ENCODE data around the gene DZIP1L. TPM values are rescaled to one million over a fixed set of nuclear protein-coding genes. Genes with fewer than 3 reads are reported as not detected.
A peak's percentile ranks its signal among the peaks of the same experiment; 100 is the strongest.

Gene DZIP1L
- total RNA-seq, 4 donors from 2014 or later: 2.8 to 40.4 (median 5.5) TPM

- no peak for TF ChIP-seq POLR2A (IDR thresholded peaks at IDR 0.05)
- Histone ChIP-seq H3K9me3 (no peaks in the 10 kb centered on the region), H3K27me3 (no peaks in the 10 kb centered on the region), H3K4me3 (no peak overlapping the region), H3K4me1 (no peaks in the 10 kb centered on the region), H3K27ac (no peak overlapping the region), H3K36me3 (no peaks in the 10 kb centered on the region)
- no peak for DNase-seq
These were observed 58.0 kb downstream of the DZIP1L start for GRCh38 chr3:138057384-138057783.

- DNase-seq: no peak
- Histone ChIP-seq H3K9me3 (no peaks in the 10 kb centered on the region), H3K4me3 (no peak overlapping the region), H3K4me1 (no peaks in the 10 kb centered on the region), H3K27ac (no peak overlapping the region), H3K36me3 (no peaks in the 10 kb centered on the region), H3K27me3 (no peaks in the 10 kb centered on the region)
- no peak for TF ChIP-seq CTCF (IDR thresholded peaks at IDR 0.05)
- TF ChIP-seq POLR2A (IDR thresholded peaks at IDR 0.05): no peak
These were observed 61.4 kb downstream of the DZIP1L start for GRCh38 chr3:138054057-138054456.

GRCh38 chr3:138051947-138052802 lies 63.2 kb downstream of the DZIP1L start:
- H3K4me3 ChIP-seq: no peak overlapping the region
- TF ChIP-seq CTCF (IDR thresholded peaks at IDR 0.05) (peak in 4 of 6 experiments; percentile 28 to 36 (median 34)), POLR2A (IDR thresholded peaks at IDR 0.05) (no peak)
- peak in 1 of 3 donors; percentile 53 for DNase-seq

DNA sequence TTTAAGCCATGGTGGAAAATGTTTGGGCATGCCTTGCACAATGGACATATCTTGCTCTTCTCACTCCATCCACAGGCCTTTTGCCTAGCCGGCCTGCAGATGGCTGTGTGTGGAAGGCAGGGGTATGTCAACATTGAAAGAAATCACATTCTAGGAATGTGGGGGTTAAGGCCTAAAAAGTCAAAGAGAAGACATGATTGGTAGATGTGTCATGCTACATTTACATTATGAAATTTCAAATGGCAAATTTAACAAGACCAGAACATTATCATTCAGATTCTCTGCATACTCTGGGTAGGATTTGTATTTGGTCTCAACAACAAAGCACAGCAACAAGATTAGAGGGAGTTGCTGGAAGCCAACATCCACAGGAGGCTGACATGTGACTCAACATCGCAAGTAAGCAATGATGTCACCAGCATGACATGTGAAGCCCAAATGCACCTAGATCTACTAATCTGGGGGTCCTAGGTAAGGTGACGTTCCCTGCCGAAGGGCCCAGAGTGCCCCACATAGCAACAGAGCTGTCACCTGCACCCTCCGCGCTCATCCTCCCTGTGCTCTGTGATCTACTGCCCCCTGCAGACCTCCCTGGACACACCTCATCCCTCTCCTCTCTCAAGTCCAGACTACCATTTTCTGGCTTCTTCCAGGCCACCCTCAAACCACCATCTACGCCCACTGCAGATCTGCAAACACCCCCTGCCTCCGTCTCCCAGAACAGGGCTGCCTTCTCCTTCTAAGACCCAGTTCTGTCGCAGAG lies 66.1 kb downstream of the DZIP1L start:
- H3K9me3 ChIP-seq: no peaks in the 10 kb centered on the region
- no peak overlapping the region for H3K27ac ChIP-seq
- no peak for DNase-seq
- no peak overlapping the region for H3K4me3 ChIP-seq
- no peaks in the 10 kb centered on the region for H3K36me3 ChIP-seq
- H3K27me3 ChIP-seq: no peaks in the 10 kb centered on the region
- H3K4me1 ChIP-seq: no peaks in the 10 kb centered on the region
- TF ChIP-seq CTCF (IDR thresholded peaks at IDR 0.05) (no peak), POLR2A (IDR thresholded peaks at IDR 0.05) (no peak)

More at GRCh38 chr3:138051947-138052802, 63.2 kb downstream of the DZIP1L start:
- no peaks in the 10 kb centered on the region for H3K9me3 ChIP-seq
- H3K4me1 ChIP-seq: no peaks in the 10 kb centered on the region
- H3K36me3 ChIP-seq: no peaks in the 10 kb centered on the region
- H3K27ac ChIP-seq: no peak overlapping the region
- no peaks in the 10 kb centered on the region for H3K27me3 ChIP-seq

- Histone ChIP-seq H3K27me3 (no peaks in the 10 kb centered on the region), H3K4me3 (no peak overlapping the region), H3K27ac (no peak overlapping the region), H3K9me3 (no peaks in the 10 kb centered on the region), H3K4me1 (no peaks in the 10 kb centered on the region), H3K36me3 (no peaks in the 10 kb centered on the region)
- DNase-seq: no peak
- TF ChIP-seq CTCF (IDR thresholded peaks at IDR 0.05) (no peak), POLR2A (IDR thresholded peaks at IDR 0.05) (no peak)
These were observed 67.7 kb downstream of the DZIP1L start for GRCh38 chr3:138047596-138048158.

DNA sequence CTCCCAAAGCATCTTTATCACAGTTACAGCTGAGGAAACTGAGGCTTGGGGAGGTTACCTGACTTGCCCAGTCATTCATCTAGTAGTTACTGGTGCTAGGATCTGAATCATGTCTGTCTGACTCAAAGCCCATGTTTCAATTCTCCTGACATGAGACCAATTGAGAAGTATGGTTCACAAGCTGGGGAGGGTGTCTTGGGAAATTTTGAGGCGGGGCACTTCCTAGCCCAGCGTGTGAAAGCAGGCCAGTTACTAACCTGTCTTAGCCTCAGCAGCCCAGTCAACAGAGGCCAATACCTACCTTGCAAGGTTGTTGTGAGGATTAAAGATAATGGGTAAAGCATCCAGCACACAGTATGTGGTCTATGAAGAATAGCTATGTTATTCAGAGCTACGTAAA lies 68.5 kb downstream of the DZIP1L start:
- H3K9me3 ChIP-seq: no peaks in the 10 kb centered on the region
- no peak overlapping the region for H3K4me3 ChIP-seq
- no peaks in the 10 kb centered on the region for H3K27me3 ChIP-seq
- DNase-seq: no peak
- no peaks in the 10 kb centered on the region for H3K4me1 ChIP-seq
- no peak overlapping the region for H3K27ac ChIP-seq
- no peaks in the 10 kb centered on the region for H3K36me3 ChIP-seq
- no peak for TF ChIP-seq POLR2A (IDR thresholded peaks at IDR 0.05)
- TF ChIP-seq CTCF (IDR thresholded peaks at IDR 0.05): no peak

All from Peyer's patch (tissue), 4 donors.